ENCODE results near the gene CIB4.

GRCh38 chr2:26685989-26686839 lies 45.0 kb upstream of the CIB4 start:
- TF ChIP-seq CTCF (IDR thresholded peaks at IDR 0.05; ENCODE audit: borderline replicate concordance, extremely low read depth, low read length, poor library complexity, severe bottlenecking) (no peak), EZH2 (IDR thresholded peaks at IDR 0.05; ENCODE audit: borderline replicate concordance, low read depth, low read length, severe bottlenecking) (no peak)

Measured in DND-41 (cell line).